PC-9 (cell line): ENCODE data around the gene B3GLCT.
A peak's percentile ranks its signal among the peaks of the same experiment; 100 is the strongest.

Experiments
- EZH2 ChIP-seq: fragments of 200-600 bp; sonication (generic); IDR thresholded peaks from 2 replicates; pipeline ENCODE4 v1.8.0; 2017; ENCODE audit warnings: antibody characterized with exemption, low read depth
- TF ChIP-seq, protein P1 (sequence below): fragments of 200-600 bp; sonication (generic); conservative IDR thresholded peaks from 2 replicates; pipeline ENCODE4 v1.6.1; 2017; ENCODE audit warnings: mixed run types, antibody characterized with exemption, mild to moderate bottlenecking, moderate library complexity

DNA sequence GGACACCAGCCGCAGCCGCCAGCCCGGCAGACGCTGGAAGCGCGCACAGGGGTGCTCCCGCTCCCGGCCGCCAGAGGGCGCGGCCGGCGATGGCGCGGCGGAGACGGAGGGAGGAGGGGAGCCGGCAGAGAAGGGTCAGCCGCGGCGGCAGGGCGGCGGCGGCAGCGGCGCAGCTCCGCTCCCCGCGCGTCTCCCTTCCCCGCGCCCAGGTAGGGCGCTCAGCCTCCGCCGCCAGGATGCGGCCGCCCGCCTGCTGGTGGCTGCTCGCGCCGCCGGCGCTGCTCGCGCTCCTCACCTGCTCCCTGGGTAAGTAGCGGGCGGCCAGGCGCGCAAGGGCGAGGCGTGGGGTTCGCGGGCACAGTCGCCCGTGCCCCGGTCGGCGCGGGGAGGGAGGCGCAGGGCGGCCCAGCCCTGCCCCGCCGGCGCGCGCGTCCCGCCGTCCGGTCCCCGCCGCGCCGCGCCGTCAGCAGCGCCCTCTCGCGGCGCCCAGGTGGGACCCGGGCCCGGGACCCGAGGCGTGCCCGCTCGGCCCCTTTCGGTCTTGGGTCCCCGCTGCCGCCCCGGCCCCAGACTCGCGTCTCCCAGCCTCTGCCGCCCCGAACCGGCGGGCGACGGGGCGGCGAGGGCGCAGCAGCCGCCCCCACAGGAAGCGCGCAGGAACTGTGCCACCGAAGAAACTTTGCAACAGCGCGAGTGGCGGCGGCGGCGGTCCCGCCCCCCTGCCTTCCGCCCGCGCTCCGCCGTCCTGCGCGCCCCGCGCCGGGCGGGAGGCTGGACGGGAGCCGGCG, at the start of gene B3GLCT:
- TF ChIP-seq, protein P1, sequence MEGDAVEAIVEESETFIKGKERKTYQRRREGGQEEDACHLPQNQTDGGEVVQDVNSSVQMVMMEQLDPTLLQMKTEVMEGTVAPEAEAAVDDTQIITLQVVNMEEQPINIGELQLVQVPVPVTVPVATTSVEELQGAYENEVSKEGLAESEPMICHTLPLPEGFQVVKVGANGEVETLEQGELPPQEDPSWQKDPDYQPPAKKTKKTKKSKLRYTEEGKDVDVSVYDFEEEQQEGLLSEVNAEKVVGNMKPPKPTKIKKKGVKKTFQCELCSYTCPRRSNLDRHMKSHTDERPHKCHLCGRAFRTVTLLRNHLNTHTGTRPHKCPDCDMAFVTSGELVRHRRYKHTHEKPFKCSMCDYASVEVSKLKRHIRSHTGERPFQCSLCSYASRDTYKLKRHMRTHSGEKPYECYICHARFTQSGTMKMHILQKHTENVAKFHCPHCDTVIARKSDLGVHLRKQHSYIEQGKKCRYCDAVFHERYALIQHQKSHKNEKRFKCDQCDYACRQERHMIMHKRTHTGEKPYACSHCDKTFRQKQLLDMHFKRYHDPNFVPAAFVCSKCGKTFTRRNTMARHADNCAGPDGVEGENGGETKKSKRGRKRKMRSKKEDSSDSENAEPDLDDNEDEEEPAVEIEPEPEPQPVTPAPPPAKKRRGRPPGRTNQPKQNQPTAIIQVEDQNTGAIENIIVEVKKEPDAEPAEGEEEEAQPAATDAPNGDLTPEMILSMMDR: peak; percentile 62
- no peak for TF ChIP-seq EZH2
